ENCODE data around the gene SUMO3.
A peak's percentile ranks its signal among the peaks of the same experiment; 100 is the strongest.

The SUMO3 gene

DNA sequence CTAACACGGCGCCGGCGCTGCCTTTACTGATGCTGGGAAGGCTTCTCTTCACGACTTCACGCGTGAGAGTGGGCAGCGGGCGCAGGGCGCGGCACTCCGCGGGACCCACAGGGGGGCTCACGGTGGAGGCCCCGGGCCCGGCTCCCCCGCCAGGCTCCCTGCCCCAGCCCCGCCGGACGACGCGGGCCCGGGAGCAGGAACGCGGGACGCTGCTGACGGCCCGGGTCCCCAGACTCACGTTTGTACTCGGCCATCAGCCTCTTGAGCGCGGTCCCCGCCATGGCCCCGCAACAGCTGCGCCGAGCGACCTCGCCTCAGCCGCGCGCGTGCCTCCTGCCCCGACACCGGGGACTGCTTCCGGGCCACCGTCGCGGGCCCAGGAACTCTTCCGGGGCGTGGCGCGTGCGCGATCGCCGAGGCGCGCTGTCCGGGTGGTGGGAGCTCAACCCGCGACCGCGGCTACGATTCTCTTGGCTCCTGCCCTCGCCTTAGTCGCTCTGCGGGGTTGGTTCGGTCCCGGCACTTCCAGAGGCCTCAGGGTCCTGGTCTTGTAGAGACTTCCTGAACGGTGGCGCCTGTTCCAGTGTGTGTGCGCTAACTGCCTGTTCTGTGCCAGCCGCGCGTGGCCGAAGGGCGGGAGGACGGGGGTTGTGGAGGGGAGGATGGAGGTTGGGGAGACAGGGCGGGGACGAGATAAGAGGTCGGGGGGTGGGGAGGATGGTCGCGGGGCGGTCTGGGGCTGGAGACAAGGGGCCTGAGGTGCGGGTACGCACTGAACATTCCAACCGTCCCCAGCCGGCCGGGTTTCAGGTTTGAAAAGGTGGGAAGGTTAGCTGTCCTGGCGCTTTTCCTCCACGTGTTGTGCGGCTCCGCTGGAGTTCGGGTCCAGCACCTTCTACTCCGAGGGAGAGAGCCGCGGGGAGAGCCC, 16.1 kb downstream of the SUMO3 start, which contains the start of gene UBE2G2:
Gene UBE2G2 (minus strand): TSS at position 353 of the 928 bp plus-strand sequence. CDS start 72 bp downstream, at position 281.
- DNase-seq: peak; percentile 95

DNA sequence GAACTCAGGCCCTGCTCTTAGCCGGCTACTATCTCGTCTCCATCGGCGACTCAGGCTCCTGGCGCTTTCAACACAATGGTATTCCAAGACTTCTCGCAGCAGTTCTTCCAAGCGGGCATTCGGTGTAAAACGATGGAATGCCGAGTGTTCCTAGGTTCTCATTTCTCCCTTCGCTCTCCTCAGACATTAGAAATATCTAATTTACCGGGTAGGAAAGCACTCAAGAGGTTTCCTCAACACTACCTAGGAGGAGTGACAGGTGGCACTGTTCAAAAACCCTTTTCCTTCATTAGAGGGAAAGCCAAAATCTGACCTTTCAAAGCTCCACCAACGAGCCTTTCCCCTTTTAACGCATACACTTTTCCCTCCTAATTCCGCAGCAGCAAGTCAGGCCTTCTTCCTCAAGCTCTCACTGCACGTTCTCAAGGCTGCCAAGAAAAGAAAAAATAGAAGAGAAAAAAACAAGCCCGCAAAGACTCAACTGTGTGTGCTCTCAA, 16.8 kb downstream of the SUMO3 start:
- no peak for DNase-seq

DNA sequence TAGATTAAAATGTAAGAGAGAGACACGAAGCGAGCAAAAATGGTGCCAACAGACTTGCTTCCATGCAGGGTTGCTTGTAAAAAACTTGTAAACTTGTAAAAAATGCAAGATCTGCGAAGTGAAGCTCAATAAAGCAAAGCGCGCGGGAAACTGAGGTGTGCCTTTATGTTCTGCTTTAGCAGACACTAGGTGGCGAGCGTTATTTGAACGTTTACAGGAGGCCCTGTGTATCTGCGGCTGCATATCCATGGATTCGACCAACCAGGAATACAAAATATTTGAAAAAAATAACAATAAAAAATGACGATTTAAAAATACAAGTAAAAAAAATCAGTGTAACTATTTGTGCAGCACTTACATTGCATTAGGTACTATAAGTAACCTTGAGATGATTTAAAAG, 17.8 kb downstream of the SUMO3 start:
- no peak for DNase-seq

DNA sequence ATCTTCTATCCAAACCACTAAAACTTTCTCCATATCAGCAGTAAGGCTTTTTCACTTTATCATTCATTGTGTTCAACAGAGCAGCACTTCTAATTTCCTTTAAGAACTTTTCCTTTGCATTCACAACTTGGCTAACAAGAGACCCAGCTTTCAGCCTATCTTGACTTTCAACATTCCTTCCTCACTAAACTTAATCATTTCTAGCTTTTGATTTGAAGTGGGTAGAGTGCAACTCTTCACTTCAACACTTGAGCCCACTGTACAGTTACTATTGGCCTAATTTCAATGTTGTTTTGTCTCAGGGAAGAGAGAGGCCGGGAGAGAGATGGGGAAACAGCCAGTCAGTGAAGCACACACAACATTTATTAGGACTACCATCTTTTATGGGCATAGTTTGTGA, 18.2 kb downstream of the SUMO3 start:
- DNase-seq: no peak

DNA sequence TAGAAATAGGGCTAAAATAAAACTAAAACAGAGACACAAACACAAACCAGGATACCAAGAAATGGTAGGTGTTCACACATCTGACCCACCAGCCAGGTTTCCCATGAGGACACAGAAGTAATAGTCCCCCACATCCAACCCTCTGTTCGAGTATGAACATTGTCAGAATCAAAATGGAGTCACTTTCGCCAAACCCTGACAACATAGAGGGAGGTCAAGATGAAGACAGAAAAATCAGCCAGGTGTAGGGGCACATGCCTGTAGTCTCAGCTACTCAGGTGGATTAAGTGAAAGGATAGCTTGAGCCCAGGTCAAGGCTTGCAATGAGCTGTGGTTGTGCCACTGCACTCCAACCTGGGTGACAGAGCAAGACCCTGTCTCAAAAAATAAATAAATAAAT, 20.1 kb downstream of the SUMO3 start:
- DNase-seq: no peak

DNA sequence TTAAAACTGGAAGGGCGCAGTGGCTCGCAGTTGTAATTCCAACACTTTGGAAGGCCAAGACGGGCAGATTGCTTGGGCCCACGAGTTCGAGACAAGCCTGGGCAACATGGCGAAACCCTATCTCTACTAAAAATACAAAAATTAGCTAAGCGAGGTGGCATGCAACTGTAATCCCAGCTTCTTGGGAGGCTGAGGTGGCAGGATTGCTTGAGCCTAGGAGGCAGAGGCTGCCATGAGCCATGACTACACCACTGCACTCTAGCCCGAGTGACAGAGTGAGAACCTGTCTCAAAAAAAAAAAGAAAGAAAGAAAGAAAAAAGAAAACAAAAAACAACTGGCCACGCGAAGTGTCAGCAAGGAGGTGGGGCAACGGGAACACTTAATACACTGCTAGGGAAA, 22.5 kb downstream of the SUMO3 start:
- DNase-seq: no peak

DNA sequence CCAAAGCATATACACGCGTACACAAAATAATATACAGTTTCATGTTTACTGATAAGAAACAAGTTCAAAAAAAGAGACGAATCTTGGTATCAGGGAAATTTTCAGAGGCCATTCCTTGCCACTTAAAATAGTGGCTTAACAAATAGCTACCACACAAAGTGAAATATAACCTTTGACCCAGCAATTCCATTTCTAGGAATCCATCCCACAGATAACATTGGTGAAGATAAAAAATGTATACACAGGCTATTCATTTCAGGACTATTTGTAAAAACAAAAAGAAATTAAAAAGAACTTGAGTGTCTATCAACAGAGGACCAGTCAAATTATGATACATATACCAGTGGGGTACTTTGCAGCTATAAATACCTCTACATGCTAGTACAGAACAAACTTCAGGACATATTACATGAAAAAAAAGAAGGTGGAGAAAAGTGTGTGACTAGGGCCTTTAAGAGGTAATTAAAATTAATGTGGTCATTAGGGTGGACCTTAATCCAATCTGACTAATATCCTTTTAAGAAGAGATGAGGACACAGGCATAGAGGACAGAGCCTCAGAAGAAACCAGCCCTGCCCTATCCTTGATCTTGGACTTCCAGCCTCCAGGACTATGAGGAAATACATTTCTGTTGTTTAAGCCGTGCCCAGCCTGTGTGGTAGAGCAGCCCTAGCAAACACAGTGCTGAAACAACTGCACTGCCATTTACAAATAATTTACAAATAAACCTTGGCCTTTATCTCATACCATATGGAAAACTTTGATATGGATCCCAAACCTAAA, 24.1 kb downstream of the SUMO3 start:
- no peak for DNase-seq

DNA sequence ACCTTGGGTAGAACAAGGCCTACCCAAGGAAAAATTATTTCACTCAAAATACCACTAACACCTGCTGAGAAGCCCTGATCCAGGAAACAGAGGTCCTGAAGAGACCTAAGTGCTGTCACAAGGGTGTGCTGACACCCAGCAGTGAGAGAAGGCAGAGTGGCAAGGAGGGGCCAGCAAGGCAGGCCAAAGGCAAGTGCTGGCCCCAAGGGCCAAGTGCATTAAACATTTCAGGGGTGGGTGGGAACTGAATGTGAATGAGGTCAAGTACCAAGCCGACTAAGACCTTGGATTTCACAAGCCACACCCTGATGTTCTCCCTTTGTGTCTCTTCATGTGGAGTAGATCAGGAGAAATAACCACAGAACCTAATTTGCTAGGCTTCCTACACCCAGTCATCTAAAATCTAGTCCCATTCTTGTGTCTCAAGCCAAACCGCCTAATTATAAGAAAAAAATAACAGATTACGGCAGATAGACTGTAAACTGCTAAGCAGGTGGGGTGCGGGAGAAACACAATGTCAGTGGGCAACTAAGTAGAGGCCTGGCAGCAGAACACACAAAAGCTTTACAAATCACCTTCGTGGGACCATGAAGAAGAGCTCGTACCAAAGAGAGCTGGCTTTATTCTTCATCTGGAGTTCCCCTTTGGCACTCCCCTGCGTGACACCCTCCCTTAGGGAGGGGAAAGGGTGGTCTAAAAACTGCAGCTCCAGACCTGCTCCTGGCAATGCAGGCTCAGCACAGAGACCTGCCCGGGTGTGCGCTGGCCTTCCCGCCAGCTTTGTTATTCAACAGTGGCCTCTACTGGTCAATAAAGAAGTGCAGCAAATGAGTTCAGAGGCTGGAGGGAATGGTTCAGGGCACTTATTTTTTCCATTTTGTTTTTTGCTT, 24.9 kb downstream of the SUMO3 start:
- peak; percentile 58 for DNase-seq

DNA sequence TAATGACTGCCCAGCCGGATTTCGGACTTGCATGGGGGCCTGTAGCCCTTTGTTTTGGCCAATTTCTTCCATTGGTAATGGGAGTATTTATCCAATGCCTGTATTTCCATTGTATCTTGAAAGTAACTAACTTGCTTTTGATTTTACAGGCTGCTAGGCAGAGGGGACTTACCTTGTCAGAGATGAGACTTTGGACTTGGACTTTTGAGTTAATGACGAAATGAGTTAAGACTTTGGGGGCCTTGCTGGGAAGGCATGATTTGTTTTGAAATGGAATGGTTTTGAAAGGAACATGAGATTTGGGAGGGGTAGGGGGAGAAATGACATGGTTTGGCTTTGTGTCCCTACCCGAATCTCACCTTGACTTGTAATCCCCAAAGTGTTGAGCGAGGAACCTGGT, 25.9 kb downstream of the SUMO3 start:
- no peak for DNase-seq

DNA sequence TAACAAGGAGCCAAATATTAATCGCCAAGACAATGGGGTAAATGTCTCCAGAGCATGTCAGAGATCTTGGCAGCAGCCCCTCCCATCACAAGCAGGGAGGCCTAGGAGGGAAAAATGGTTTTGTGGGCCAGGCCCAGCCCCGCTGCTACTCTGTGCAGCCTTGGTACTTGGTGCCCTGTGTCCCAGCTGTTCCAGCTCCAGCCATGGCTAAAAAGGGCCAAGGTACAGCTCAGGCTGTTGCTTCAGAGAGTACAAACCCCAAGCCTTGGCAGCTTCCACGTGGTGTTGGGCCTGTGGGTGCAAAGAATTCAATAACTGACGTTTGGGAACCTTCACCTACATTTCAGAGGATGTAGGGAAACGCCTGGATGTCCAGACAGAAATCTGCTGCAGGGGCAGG, 26.6 kb downstream of the SUMO3 start:
- no peak for DNase-seq

DNA sequence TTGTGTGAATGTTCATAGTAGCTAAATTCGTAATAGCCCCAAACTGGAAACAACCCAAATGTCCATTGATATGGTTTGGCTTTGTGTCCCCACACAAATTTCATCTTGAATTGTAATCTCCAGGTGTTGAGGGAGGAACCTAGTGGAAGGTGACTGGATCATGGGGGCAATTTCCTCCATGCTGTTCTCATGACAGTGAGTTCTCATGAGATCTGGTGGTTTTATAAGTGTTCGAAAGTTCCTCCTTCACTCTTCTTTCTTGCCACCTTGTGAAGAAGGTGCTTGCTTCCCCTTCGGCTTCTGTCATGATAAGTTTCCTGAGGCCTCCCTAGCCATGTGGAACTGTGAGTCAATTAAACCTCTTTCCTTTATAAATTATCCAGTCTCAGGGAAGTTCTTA, 27.5 kb downstream of the SUMO3 start:
- no peak for DNase-seq

DNA sequence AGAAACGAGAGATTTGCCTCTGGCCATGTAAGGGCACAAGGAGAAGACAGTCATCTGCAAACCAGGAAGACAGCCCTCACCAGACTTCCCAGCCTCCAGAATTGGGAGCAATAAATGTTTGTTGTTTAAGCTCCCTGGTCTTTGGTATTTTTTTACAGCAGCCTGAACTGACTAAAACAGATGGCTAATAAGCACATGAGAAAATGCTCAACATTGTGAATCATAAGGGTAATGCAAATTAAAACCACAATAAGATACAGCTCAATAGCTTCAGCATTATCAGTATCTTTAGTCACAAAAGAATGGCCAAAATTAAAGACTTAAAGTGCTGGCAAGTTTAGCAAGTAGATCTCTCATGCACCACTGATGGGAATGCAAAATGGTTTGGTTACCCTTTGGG, 28.0 kb downstream of the SUMO3 start:
- DNase-seq: no peak

DNA sequence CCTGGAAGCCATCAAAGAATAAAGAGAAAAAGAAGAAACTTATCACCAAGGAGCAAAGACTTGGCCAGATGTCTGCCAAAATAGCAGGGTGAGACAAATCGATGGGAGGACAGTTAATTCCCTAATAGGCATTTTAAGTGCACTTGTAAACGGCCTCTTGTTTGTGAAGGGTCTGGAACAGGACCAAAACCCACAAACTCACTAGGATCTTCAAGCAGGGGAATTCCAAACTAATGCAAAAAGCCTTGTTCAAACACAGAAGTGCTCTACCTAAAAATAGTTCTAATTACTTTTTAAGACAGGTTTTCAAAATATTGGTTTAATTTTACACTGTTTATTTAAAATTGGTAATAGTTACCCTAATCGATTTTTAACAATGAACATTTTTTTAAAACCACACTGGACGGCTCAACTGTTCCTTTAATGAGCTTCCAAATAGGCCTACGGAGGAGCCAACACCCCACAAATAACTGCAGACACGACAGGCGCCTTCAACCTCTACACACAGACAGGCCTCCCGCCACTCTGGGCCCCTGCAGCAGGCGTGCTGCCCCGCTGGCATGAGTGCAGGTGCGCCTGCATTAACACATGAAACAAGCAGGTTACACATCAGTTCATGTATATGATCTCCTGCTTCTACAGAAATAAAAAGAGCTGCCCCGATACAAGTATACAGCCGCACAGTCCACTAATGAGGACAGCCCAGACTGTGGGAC, 32.1 kb downstream of the SUMO3 start:
- DNase-seq: no peak

DNA sequence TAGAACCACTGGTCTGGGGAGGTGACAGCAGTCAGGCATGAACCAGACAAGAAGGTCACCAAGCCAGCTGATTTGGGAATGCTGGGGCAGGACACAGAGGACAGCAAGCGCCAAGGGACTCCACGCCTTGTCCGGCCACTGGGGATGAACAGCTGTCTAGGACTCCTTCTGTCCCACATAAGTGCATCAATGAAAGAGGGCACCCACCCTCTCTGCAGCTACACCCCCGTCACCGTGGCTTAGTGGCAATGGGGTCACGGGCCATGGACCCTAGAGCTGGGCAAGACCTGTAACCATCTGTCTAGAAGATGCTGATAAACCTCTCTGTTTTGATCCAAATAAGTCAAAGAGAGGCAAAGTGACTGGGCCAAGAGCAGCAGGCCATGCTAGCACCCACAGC, 33.1 kb downstream of the SUMO3 start:
- no peak for DNase-seq

DNA sequence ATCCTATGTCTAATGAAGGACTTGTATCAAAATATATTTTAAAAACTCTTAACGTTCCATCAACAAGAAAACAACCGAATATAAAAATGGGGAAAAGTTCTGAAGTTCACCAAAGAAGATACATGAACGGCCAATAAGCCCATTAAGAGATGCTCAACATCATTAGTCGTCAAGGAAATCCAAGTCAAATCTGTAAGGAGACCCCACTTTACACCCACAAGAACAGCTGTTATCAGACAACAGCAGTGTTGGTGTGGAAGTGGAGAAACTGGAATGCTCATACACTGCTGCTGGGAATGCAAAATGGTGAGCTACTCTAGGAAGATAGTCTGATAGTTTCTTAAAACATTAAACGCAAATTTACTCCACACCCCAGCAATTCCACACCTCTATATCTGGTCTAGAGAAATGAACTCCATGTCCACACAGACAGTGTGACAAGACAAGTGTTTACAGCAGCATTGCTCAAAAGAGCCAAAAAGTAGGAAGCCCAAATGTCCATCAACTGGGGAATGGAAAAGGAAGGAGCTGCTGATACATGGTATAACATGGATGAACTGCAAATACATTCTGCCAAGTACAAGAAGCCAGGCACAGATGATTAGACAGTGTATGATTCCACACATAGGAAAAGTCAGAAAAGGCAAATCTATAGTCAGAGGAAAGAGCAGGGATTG, 34.7 kb downstream of the SUMO3 start:
- no peak for DNase-seq

DNA sequence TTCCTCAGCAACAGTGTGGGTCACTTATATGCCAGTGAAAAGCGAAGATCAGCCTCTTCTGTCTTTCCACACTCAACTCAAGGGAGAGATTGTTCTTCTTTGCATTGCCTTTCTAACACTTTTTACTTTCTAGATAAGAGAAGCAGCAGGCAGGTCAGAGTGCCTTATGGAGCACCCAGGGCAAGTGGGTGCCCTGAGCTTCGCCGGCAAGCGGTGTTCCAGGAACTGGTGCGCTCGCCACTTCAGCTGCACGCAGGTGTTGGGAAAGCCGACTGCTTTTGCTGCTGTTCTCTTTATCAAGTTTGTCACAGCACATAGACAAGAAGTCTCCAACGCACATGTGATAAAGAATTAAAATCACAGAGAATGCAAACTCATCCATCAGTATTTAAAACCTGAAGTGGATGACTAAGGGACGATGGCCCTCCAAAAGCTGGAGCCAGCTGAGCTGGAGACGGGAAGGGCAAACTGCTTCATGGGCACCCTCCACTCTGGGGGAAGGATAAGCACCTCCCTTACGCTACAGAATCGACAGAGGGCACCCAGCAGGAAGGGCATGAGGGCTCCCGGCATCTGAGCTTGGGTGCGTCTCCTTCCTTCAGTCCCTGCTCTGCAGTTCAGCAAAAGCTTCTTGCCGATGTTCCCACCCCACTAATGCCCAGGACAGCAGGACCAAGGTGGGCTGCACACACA, 36.9 kb downstream of the SUMO3 start:
- no peak for DNase-seq

DNA sequence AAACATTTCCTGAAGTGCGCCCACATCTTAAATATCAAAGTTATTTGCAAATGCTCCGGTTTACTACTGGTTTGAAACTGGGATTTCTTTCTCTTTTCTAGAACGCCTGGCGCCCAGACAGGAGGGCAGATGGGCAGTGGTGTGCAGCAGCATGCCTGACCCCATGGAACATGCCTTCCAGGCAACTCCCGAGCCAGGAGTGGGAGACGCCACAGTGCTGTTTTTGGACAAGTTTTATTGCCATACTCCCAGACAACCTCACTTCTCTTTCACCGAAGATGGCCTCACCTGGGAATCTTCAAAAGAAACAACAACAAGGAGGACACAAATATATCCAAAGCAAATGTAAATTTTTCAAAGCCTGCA, 37.7 kb downstream of the SUMO3 start:
- DNase-seq: no peak

DNA sequence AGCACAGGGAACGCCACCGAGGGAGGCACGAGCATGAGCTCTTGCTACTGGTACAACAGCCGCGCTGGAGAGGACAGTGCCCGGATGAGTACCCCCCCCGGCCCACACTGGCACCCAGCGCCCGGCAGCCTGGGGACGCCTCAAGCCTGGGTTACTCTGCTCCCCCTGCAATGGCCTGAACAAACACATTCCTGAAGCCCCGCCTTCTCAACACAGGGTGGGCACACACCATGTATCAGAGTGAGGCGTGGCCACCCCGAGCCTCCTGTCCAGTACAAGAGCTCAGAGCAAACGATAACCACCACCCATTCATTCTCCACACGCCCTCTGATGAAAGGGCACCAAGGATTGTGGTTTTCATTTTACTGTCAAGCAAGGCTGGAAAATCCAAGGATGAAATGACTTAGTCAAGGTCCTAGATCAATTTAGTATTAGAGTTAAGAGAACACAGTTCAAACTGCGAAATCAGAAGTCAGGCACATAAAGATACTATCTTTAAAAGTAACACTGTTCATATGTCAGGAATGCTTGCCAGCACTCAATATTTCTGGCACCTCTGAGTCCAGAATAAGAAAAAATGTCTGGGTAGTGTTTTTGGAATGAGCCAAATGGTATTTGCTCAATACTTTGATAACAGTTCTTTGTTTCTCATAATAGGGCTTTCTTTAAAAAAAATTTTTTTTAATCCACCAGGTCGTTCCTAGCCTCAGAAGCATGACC, 38.3 kb downstream of the SUMO3 start:
- DNase-seq: no peak

DNA sequence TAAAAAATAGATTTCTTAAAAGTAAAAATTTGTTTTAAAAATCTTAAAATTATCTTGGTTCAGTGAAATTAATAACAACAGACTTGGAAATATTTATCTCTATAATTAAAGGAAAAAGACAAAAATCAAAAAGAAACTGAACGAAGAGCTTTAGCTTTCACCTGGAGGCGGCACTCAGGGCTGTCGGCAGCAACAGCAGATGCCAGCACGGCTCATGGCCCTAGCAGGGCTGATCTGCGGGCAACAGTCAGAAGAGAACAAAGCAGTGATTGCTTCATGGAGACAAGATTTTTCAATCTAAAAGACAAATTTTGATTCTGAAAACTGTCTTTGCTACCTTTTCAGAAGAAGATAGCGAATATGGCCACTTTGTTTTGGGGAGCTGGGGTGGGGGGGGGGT, 38.9 kb downstream of the SUMO3 start:
- DNase-seq: no peak

DNA sequence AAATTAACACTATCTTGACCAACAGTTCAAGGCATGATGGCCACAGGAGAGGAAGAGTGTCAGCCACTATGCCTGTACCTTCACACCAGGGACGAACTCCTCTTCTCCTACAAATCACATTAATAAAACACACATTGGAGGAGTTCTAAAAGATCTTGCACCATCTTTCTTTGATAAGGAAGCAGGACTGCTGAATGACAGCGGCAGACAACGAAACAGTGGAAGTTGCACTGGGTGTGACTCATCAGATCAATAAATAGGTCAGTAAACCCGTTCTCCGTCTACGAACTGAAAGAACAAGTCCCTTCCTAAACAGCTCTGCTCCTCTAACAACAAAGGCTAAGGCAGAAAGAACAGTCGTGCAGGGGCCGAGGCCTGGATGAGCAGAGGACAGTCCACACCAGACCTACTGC, 39.4 kb downstream of the SUMO3 start:
- no peak for DNase-seq
